CD14-positive monocyte (primary cell): Measurements from ENCODE around the gene NDFIP1. TPM values are rescaled to one million over a fixed set of nuclear protein-coding genes. Genes with fewer than 3 reads are reported as not detected.

Experiments used
- DNase-seq, 3 donors: peaks; one replicate each; pipeline ENCODE4 v3.0.0-alpha.2; 2011 to 2022
- H2AFZ ChIP-seq: 2 replicates; pipeline ENCODE4 v1.6.0; 2012; ENCODE audit warnings: mild to moderate bottlenecking, low read depth, low read length, inconsistent platforms; ENCODE audit not compliant: insufficient read depth, poor library complexity, severe bottlenecking
- H3K27ac ChIP-seq, 2 donors: 1 replicate in 1 of 2; 2 replicates in 1 of 2; pipeline ENCODE4 v1.5.1; 2012 to 2013; ENCODE audit warnings: low read length in 2 of 2, control low read depth in 1 of 2, inconsistent platforms in 1 of 2, low read depth in 1 of 2, mild to moderate bottlenecking in 1 of 2
- H3K27me3 ChIP-seq, 2 donors: one replicate each; pipeline versions ENCODE4 v1.6.0 to v1.6.1; 2011 to 2013; ENCODE audit warnings: low read length in 2 of 2; ENCODE audit not compliant: control insufficient read depth in 2 of 2, insufficient read depth in 2 of 2
- H3K36me3 ChIP-seq, 2 donors: replicated peaks in 1 of 2; 1 replicate in 1 of 2; 2 replicates in 1 of 2; pipeline versions ENCODE4 v1.5.1 to v1.6.1; 2012 to 2013; ENCODE audit warnings: low read length in 2 of 2, control low read depth in 1 of 2, inconsistent platforms in 1 of 2, mild to moderate bottlenecking in 1 of 2; ENCODE audit not compliant: insufficient read depth in 2 of 2, control insufficient read depth in 1 of 2
- H3K4me1 ChIP-seq, 2 donors: 1 replicate in 1 of 2; 2 replicates in 1 of 2; pipeline versions ENCODE4 v1.5.1 to v1.6.1; 2012 to 2013; ENCODE audit warnings: low read length in 2 of 2, control low read depth in 1 of 2, inconsistent platforms in 1 of 2, mild to moderate bottlenecking in 1 of 2, moderate library complexity in 1 of 2; ENCODE audit not compliant: insufficient read depth in 2 of 2, control insufficient read depth in 1 of 2
- H3K4me2 ChIP-seq: replicated peaks from 2 replicates; pipeline ENCODE3; 2012; ENCODE audit warnings: low read length, moderate library complexity, mild to moderate bottlenecking; ENCODE audit not compliant: poor library complexity, severe bottlenecking; ENCODE audit errors: extremely low read depth
- H3K4me3 ChIP-seq, 3 experiments: fragments of 200-600 bp in 1 of 3; sonication (generic) in 1 of 3; replicated peaks in 1 of 3; 1 replicate in 2 of 3; 2 replicates in 1 of 3; pipeline ENCODE4 v1.5.1; 2011 to 2013; ENCODE audit warnings: low read length in 3 of 3, mild to moderate bottlenecking in 3 of 3, control low read depth in 2 of 3, low read depth in 2 of 3, inconsistent platforms in 1 of 3, moderate library complexity in 1 of 3
- H3K79me2 ChIP-seq: 2 replicates; pipeline ENCODE4 v1.6.0; 2012; ENCODE audit warnings: mild to moderate bottlenecking, control low read depth, inconsistent platforms, low read length, moderate library complexity; ENCODE audit not compliant: insufficient read depth
- H3K9ac ChIP-seq: 2 replicates; pipeline ENCODE4 v1.6.0; 2017; ENCODE audit warnings: low read length, mild to moderate bottlenecking; ENCODE audit not compliant: insufficient read depth, poor library complexity, severe bottlenecking
- H3K9me3 ChIP-seq, 2 donors: replicated peaks in 1 of 2; 1 replicate in 1 of 2; 2 replicates in 1 of 2; pipeline versions ENCODE4 v1.5.1 to v1.6.1; 2012 to 2013; ENCODE audit warnings: low read length in 2 of 2, control low read depth in 1 of 2; ENCODE audit not compliant: control insufficient read depth in 1 of 2, insufficient read depth in 1 of 2
- H4K20me1 ChIP-seq: 2 replicates; pipeline ENCODE4 v1.6.0; 2012; ENCODE audit warnings: mild to moderate bottlenecking, low read length, control low read depth, moderate library complexity; ENCODE audit not compliant: insufficient read depth
- H3K27ac Mint-ChIP-seq, 7 donors: one replicate each; pipeline ENCODE4 v1.8.0; 2020; ENCODE audit warnings: mild to moderate bottlenecking in 7 of 7, mixed read lengths in 7 of 7, moderate library complexity in 6 of 7, inconsistent platforms in 2 of 7
- H3K27me3 Mint-ChIP-seq, 3 donors: one replicate each; pipeline ENCODE4 v1.8.0; 2021 to 2022; ENCODE audit warnings: low read depth in 3 of 3, mild to moderate bottlenecking in 3 of 3, mixed read lengths in 3 of 3, moderate library complexity in 3 of 3, inconsistent platforms in 1 of 3
- H3K36me3 Mint-ChIP-seq, 2 donors: one replicate each; pipeline ENCODE4 v1.8.0; 2020; ENCODE audit warnings: mixed read lengths in 2 of 2, inconsistent platforms in 1 of 2, mild to moderate bottlenecking in 1 of 2
- H3K4me1 Mint-ChIP-seq: one replicate; pipeline ENCODE4 v1.8.0; 2020; ENCODE audit warnings: mild to moderate bottlenecking, mixed read lengths
- H3K4me3 Mint-ChIP-seq, 2 donors: one replicate each; pipeline ENCODE4 v1.8.0; 2020; ENCODE audit warnings: mild to moderate bottlenecking in 2 of 2, mixed read lengths in 2 of 2, moderate library complexity in 1 of 2
- H3K9me3 Mint-ChIP-seq, 7 donors: one replicate each; pipeline ENCODE4 v1.8.0; 2020 to 2022; ENCODE audit warnings: mixed read lengths in 7 of 7, mild to moderate bottlenecking in 6 of 7, moderate library complexity in 6 of 7, inconsistent platforms in 2 of 7
- CTCF ChIP-seq: fragments of 200-600 bp; IDR thresholded peaks from one replicate; pipeline ENCODE4 v1.8.0; 2022; ENCODE audit warnings: antibody characterized with exemption, mild to moderate bottlenecking
- WGBS: methylation state at CpG from one replicate; pipeline ENCODE4 v1.1.5; 2013; ENCODE audit warnings: missing lambda C conversion rate; ENCODE audit not compliant: insufficient coverage; 5-methylcytosine and 5-hydroxymethylcytosine counted together
- intact Hi-C, 2 donors: fragments of 100-400 bp; cut with micrococcal nuclease; formaldehyde crosslinking; loops; one replicate each; pipeline versions ENCODE4 v1.15.0 to v1.15.1; 2023
- polyA plus RNA-seq, 3 donors: library from polyadenylated mRNA; depleted of rRNA in 1 of 3; unstranded in 2 of 3; stranded (reverse) in 1 of 3; fragments of 300-500 nt in 2 of 3; fragments of >200 nt in 1 of 3; fragmentation: Illumina TruSeq in 2 of 3; gene quantifications; 1 replicate in 2 of 3; 2 replicates in 1 of 3; pipeline ENCODE4 v1.2.3, GENCODE V29; 2012 to 2021

The NDFIP1 gene
- polyA plus RNA-seq, 3 donors: 18.4 to 44.4 (median 44.0) TPM

- no peak for DNase-seq
- H4K20me1 ChIP-seq: no peaks in the 10 kb centered on the region
- H3K4me3 ChIP-seq: no peak overlapping the region
- H2AFZ ChIP-seq: no peak overlapping the region
- TF ChIP-seq CTCF: no peak
- Mint-ChIP-seq H3K27ac (no peak overlapping the region), H3K27me3 (peaks cover 3 to 12% (median 6%) of the 10 kb centered on the region in 3 donors), H3K4me3 (no peak overlapping the region), H3K9me3 (peaks cover 0 to 2% (median under 1%) of the 10 kb centered on the region in 7 donors), H3K36me3 (no peaks in the 10 kb centered on the region), H3K4me1 (no peaks in the 10 kb centered on the region)
- no peak overlapping the region for H3K4me2 ChIP-seq
- WGBS: 100% methylated on average over 1 of the region's 8 CpGs
- no peak overlapping the region for H3K27ac ChIP-seq
- H3K27me3 ChIP-seq: peaks cover 0 to 4% of the 10 kb centered on the region in 2 donors
- no peaks in the 10 kb centered on the region for H3K4me1 ChIP-seq
- H3K36me3 ChIP-seq: no peaks in the 10 kb centered on the region
- intact Hi-C loops: no loop called here
- no peak overlapping the region for H3K9ac ChIP-seq
- no peaks in the 10 kb centered on the region for H3K79me2 ChIP-seq
- H3K9me3 ChIP-seq: no peaks in the 10 kb centered on the region
Observed at GRCh38 chr5:142183561-142183960, 75.0 kb downstream of the NDFIP1 start.

GRCh38 chr5:142184988-142185387 lies 76.4 kb downstream of the NDFIP1 start:
- H3K9me3 Mint-ChIP-seq: peaks cover 0 to 3% (median 2%) of the 10 kb centered on the region in 7 donors
- H3K36me3 Mint-ChIP-seq: no peaks in the 10 kb centered on the region
- Histone ChIP-seq H4K20me1 (no peaks in the 10 kb centered on the region), H3K9me3 (no peaks in the 10 kb centered on the region), H3K4me2 (no peak overlapping the region), H3K36me3 (no peaks in the 10 kb centered on the region), H3K27me3 (peaks cover 0 to 4% of the 10 kb centered on the region in 2 donors), H3K9ac (no peak overlapping the region), H3K27ac (no peak overlapping the region), H3K4me3 (no peak overlapping the region), H3K4me1 (no peaks in the 10 kb centered on the region), H3K79me2 (no peaks in the 10 kb centered on the region), H2AFZ (no peak overlapping the region)
- H3K4me3 Mint-ChIP-seq: no peak overlapping the region
- peaks cover 5% of the 10 kb centered on the region for H3K4me1 Mint-ChIP-seq
- TF ChIP-seq CTCF: no peak
- intact Hi-C loops: no loop called here
- peaks cover 6 to 11% (median 6%) of the 10 kb centered on the region in 3 donors for H3K27me3 Mint-ChIP-seq
- DNase-seq: no peak
- WGBS: 85% methylated on average over 3 of the region's 9 CpGs
- H3K27ac Mint-ChIP-seq: no peak overlapping the region
